Activated CD8-positive, alpha-beta T cell treated with anti-CD3 and anti-CD28 coated beads for 36 hours (primary cell): ENCODE results near the gene TMEM184B. TPM values are rescaled to one million over a fixed set of nuclear protein-coding genes. Genes with fewer than 3 reads are reported as not detected.

Source experiments
- ATAC-seq: fragments of 200-7000 bp; cut with Tn5 transposase; one replicate; pipeline ENCODE4 v1.10.0; 2021; ENCODE audit warnings: mild to moderate bottlenecking, moderate library complexity
- CTCF ChIA-PET: fragments of 350-600 bp; sonication (Branson Sonifier 250); formaldehyde crosslinking; loops from one replicate; lab custom pipeline; 2021; ENCODE audit warnings: antibody characterized with exemption; lab: Charles Lee
- POLR2A ChIA-PET: fragments of 350-600 bp; sonication (Branson Sonifier 250); formaldehyde crosslinking; loops from one replicate; lab custom pipeline; 2021; ENCODE audit warnings: antibody characterized with exemption; lab: Charles Lee
- DNase-seq: peaks from one replicate; pipeline ENCODE4 v3.0.0-alpha.2; 2020
- H3K27ac Mint-ChIP-seq: one replicate; pipeline ENCODE4 v1.8.0; 2021; ENCODE audit warnings: mild to moderate bottlenecking, mixed read lengths
- H3K27me3 Mint-ChIP-seq: one replicate; pipeline ENCODE4 v1.8.0; 2021; ENCODE audit warnings: mixed read lengths
- H3K36me3 Mint-ChIP-seq: one replicate; pipeline ENCODE4 v1.8.0; 2021; ENCODE audit warnings: low read depth, mixed read lengths
- H3K4me1 Mint-ChIP-seq: one replicate; pipeline ENCODE4 v1.8.0; 2021; ENCODE audit warnings: low read depth, mixed read lengths
- H3K4me3 Mint-ChIP-seq: one replicate; pipeline ENCODE4 v1.8.0; 2021; ENCODE audit warnings: mild to moderate bottlenecking, moderate library complexity, mixed read lengths
- H3K9me3 Mint-ChIP-seq: one replicate; pipeline ENCODE4 v1.8.0; 2021; ENCODE audit warnings: mixed read lengths
- intact Hi-C: fragments of 100-400 bp; cut with micrococcal nuclease; formaldehyde crosslinking; loops from one replicate; pipeline ENCODE4 v1.10.0; 2022
- total RNA-seq, 2 experiments: library from RNA; stranded (reverse); gene quantifications; one replicate each; pipeline ENCODE4 v1.2.3, GENCODE V29; 2021
- TF ChIP-seq, protein P1 (sequence below): fragments of 200-600 bp; IDR thresholded peaks from one replicate; pipeline ENCODE4 v1.8.0; 2022; ENCODE audit warnings: antibody characterized with exemption, mild to moderate bottlenecking

Gene TMEM184B
- total RNA-seq, 2 experiments from 2014 or later: 15.7 to 16.8 TPM

GRCh38 chr22:38262051-38262795 lies 10.6 kb downstream of the TMEM184B start:
- no peaks in the 10 kb centered on the region for H3K9me3 Mint-ChIP-seq
- H3K4me3 Mint-ChIP-seq: no peak overlapping the region
- DNase-seq (peak; percentile 73), ATAC-seq (peak; percentile 79)
- ChIA-PET POLR2A (interaction anchor here (1.5 kb wide), 1 partner anchor 8 kb away, joined by 4 read pairs; no protein-coding TSS in a partner anchor), CTCF (interaction anchor here (0.7 to 1.8 kb wide), 3 partner anchors 9 to 210 kb away, joined by 5 to 6 read pairs (median 6); no protein-coding TSS in a partner anchor)
- H3K27me3 Mint-ChIP-seq: no peaks in the 10 kb centered on the region
- H3K36me3 Mint-ChIP-seq: peaks cover 3% of the 10 kb centered on the region
- peaks cover 27% of the 10 kb centered on the region for H3K4me1 Mint-ChIP-seq
- TF ChIP-seq, protein P1, sequence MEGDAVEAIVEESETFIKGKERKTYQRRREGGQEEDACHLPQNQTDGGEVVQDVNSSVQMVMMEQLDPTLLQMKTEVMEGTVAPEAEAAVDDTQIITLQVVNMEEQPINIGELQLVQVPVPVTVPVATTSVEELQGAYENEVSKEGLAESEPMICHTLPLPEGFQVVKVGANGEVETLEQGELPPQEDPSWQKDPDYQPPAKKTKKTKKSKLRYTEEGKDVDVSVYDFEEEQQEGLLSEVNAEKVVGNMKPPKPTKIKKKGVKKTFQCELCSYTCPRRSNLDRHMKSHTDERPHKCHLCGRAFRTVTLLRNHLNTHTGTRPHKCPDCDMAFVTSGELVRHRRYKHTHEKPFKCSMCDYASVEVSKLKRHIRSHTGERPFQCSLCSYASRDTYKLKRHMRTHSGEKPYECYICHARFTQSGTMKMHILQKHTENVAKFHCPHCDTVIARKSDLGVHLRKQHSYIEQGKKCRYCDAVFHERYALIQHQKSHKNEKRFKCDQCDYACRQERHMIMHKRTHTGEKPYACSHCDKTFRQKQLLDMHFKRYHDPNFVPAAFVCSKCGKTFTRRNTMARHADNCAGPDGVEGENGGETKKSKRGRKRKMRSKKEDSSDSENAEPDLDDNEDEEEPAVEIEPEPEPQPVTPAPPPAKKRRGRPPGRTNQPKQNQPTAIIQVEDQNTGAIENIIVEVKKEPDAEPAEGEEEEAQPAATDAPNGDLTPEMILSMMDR: peak; percentile 56
- H3K27ac Mint-ChIP-seq: peak overlapping the region; percentile 34
- intact Hi-C loops: no loop called here

DNA sequence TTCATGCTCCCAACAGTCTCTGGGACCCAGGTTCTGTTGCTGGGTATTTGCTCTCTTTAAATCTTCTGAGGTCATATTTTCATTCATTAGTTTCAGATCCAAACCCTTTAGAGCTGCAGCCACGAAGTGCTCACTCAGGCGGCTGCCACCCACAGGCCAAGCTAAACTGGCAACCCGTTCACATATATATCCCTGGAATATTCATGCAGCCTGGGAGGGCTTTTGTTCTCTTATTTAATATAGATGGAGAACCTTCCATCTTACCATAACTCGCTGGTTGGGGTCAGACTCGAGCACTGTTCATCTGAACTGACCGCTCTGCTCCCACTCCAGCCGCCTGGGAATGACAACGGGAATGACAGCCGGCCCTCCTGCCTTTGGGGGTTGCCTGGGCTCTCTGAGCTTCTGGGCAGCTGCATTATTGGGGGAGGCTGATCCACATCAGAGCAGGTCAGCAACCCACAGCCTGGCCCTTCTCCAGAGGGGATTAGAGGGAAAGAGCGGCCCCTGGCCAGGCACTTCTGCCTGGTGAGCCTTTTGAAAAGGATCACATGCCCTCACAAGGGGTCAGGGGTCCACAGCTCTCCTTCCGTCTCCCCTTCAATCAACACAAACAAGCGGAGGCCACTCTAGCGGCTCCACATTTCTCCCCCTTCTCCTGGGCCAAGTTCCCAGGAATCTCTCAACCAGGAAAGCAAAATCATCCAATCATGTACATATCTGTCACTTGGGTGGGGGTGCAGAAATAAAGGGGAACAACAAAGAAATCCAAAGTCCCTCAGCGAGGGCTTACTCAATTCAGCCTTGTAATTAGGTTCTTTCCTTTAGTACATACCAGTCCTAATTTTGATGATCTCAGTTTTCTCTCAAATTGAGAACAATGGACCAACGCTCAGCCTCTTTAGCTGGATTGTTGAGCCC lies 11.8 kb downstream of the TMEM184B start:
- TF ChIP-seq, protein P1: no peak

DNA sequence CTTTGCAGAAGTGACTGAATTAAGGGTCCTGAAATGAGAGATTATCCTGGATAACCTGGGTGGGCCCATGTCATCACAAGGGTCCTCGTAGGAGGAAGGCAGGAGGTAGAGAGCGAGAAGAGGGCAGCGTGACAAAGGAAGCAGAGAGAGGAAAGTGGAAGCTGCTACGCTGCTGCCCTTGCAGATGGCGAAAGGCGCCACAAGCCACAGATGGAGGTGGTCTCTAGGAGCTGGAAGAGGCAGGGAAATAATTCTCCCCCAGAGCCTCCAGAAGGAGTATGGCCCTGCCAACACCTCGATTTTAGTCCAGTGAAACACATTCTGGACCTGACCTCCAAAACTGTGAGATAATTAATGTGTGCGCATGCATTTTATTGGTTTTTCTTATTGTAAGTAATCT lies 13.4 kb downstream of the TMEM184B start:
- H3K9me3 Mint-ChIP-seq: no peaks in the 10 kb centered on the region
- peaks cover 3% of the 10 kb centered on the region for H3K36me3 Mint-ChIP-seq
- POLR2A ChIA-PET: no interaction called here
- TF ChIP-seq, protein P1: no peak
- H3K27ac Mint-ChIP-seq: no peak overlapping the region
- ATAC-seq (no peak), DNase-seq (no peak)
- CTCF ChIA-PET: interaction anchor here (2.8 kb wide), 1 partner anchor 11 kb away, joined by 6 read pairs; no protein-coding TSS in a partner anchor
- peaks cover 17% of the 10 kb centered on the region for H3K4me1 Mint-ChIP-seq
- intact Hi-C loops: no loop called here
- no peak overlapping the region for H3K4me3 Mint-ChIP-seq
- H3K27me3 Mint-ChIP-seq: no peaks in the 10 kb centered on the region

More for the DNA sequence above, 11.8 kb downstream of the TMEM184B start:
- H3K9me3 Mint-ChIP-seq: no peaks in the 10 kb centered on the region
- ChIA-PET CTCF (interaction anchor here (1.2 to 2.8 kb wide), 5 partner anchors 10 to 209 kb away, joined by 3 to 6 read pairs (median 5); no protein-coding TSS in a partner anchor), POLR2A (interaction anchor here (1.5 kb wide), 1 partner anchor 9 kb away, joined by 4 read pairs; no protein-coding TSS in a partner anchor)
- H3K4me3 Mint-ChIP-seq: no peak overlapping the region
- intact Hi-C loops: no loop called here
- H3K4me1 Mint-ChIP-seq: peaks cover 18% of the 10 kb centered on the region
- no peaks in the 10 kb centered on the region for H3K27me3 Mint-ChIP-seq
- H3K27ac Mint-ChIP-seq: no peak overlapping the region
- H3K36me3 Mint-ChIP-seq: peaks cover 3% of the 10 kb centered on the region
- no peak for DNase-seq
- no peak for ATAC-seq

DNA sequence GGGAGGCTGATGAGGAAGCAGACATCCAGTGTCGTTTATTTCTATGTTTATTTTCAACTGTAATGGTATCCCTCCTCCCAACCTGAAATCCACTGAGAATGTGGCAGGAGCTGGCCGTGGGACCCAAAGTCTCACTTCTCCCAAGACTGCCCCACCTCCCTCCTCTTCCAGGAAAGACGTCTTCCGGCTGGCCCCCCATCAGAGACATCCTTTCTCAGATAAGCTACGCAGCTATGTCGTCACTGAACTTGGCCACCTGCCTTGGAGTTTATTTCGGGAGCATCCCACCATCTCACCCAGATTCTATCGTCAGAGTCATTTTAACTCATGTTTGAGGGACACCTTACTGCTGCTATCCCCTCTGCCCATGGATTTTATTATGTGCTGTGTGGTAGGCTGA lies 13.9 kb downstream of the TMEM184B start:
- ChIA-PET CTCF (interaction anchor here (2.8 kb wide), 1 partner anchor 12 kb away, joined by 6 read pairs; no protein-coding TSS in a partner anchor), POLR2A (interaction anchor here (1.2 kb wide), 1 partner anchor 26 kb away, joined by 4 read pairs; no protein-coding TSS in a partner anchor)
- Mint-ChIP-seq H3K27me3 (no peaks in the 10 kb centered on the region), H3K9me3 (no peaks in the 10 kb centered on the region), H3K4me1 (peaks cover 17% of the 10 kb centered on the region), H3K36me3 (peaks cover under 1% of the 10 kb centered on the region), H3K4me3 (no peak overlapping the region), H3K27ac (no peak overlapping the region)
- intact Hi-C loops: no loop called here
- TF ChIP-seq, protein P1: no peak
- no peak for DNase-seq
- ATAC-seq: no peak
